GM23338 (cell line): Measurements from ENCODE around the gene GBE1. TPM values are rescaled to one million over a fixed set of nuclear protein-coding genes. Genes with fewer than 3 reads are reported as not detected.

Source experiments
- ATAC-seq: fragments of 200-7000 bp; cut with Tn5 transposase; 3 replicates; pipeline ENCODE4 v1.9.1; 2020
- DNase-seq: peaks from one replicate; pipeline ENCODE4 v3.0.0-alpha.2; 2015; ENCODE audit warnings: low spot score
- H2AFZ ChIP-seq: fragments of 200-600 bp; sonication (generic); 2 replicates; pipeline ENCODE4 v1.8.0; 2016; ENCODE audit warnings: antibody characterized with exemption, mild to moderate bottlenecking, moderate library complexity
- H3F3A ChIP-seq: fragments of 200-600 bp; sonication (generic); replicated peaks from 2 replicates; pipeline ENCODE4 v1.8.0; 2017; ENCODE audit warnings: antibody characterized with exemption, mixed run types, low read depth
- H3K27ac ChIP-seq: fragments of 200-600 bp; sonication (generic); 2 replicates; pipeline ENCODE4 v1.6.1; 2016; ENCODE audit warnings: low read depth
- H3K27me3 ChIP-seq: fragments of 200-600 bp; sonication (generic); 2 replicates; pipeline ENCODE4 v1.8.0; 2016; ENCODE audit warnings: mild to moderate bottlenecking, mixed run types, moderate library complexity; ENCODE audit not compliant: insufficient read depth
- H3K36me3 ChIP-seq: fragments of 200-600 bp; sonication (generic); 2 replicates; pipeline ENCODE4 v1.8.0; 2016; ENCODE audit warnings: mild to moderate bottlenecking; ENCODE audit not compliant: insufficient read depth
- H3K4me1 ChIP-seq: fragments of 200-600 bp; sonication (generic); 2 replicates; pipeline ENCODE4 v1.8.0; 2016; ENCODE audit warnings: mild to moderate bottlenecking, moderate library complexity; ENCODE audit not compliant: insufficient read depth
- H3K4me2 ChIP-seq: fragments of 200-600 bp; sonication (generic); 2 replicates; pipeline ENCODE4 v1.7.1; 2017; ENCODE audit warnings: mixed run types
- H3K4me3 ChIP-seq: fragments of 200-600 bp; sonication (generic); 2 replicates; pipeline ENCODE4 v1.6.1; 2016; ENCODE audit warnings: mixed run types
- H3K79me2 ChIP-seq: fragments of 200-600 bp; sonication (generic); replicated peaks from 2 replicates; pipeline ENCODE4 v1.8.0; 2017; ENCODE audit warnings: mild to moderate bottlenecking; ENCODE audit not compliant: insufficient read depth
- H3K9me2 ChIP-seq: fragments of 200-600 bp; sonication (generic); 2 replicates; pipeline ENCODE4 v1.8.0; 2017; ENCODE audit not compliant: insufficient read depth
- H4K20me1 ChIP-seq: fragments of 200-600 bp; sonication (generic); replicated peaks from 2 replicates; pipeline ENCODE4 v1.8.0; 2017; ENCODE audit warnings: mild to moderate bottlenecking; ENCODE audit not compliant: insufficient read depth
- H3K27ac Mint-ChIP-seq: 2 replicates; pipeline ENCODE4 v1.8.0; 2020; ENCODE audit warnings: inconsistent platforms, mild to moderate bottlenecking, moderate library complexity, mixed read lengths
- H3K27me3 Mint-ChIP-seq: 3 replicates; pipeline ENCODE4 v1.8.0; 2022; ENCODE audit warnings: low read depth, mild to moderate bottlenecking, moderate library complexity, mixed read lengths, inconsistent platforms; ENCODE audit not compliant: insufficient read depth, poor library complexity
- H3K36me3 Mint-ChIP-seq: 3 replicates; pipeline ENCODE4 v1.8.0; 2021; ENCODE audit warnings: low read depth, mild to moderate bottlenecking, inconsistent platforms, moderate library complexity, mixed read lengths
- H3K4me1 Mint-ChIP-seq: 3 replicates; pipeline ENCODE4 v1.8.0; 2020; ENCODE audit warnings: mild to moderate bottlenecking, inconsistent platforms, mixed read lengths
- H3K4me3 Mint-ChIP-seq: 3 replicates; pipeline ENCODE4 v1.8.0; 2021; ENCODE audit warnings: moderate library complexity, mild to moderate bottlenecking, inconsistent platforms, mixed read lengths
- H3K9me3 Mint-ChIP-seq: 3 replicates; pipeline ENCODE4 v1.8.0; 2020; ENCODE audit warnings: moderate library complexity, mild to moderate bottlenecking, inconsistent platforms, mixed read lengths
- CREB1 ChIP-seq: fragments of 250-450 bp; sonication (Bioruptor Pico); IDR thresholded peaks from 2 replicates; pipeline ENCODE4 v1.5.0; 2020; ENCODE audit warnings: low read depth, mild to moderate bottlenecking, moderate library complexity
- EZH2 ChIP-seq: fragments of 200-600 bp; sonication (generic); IDR thresholded peaks from one replicate; pipeline ENCODE4 v1.8.0; 2017; ENCODE audit warnings: antibody characterized with exemption, mild to moderate bottlenecking, low read depth; ENCODE audit not compliant: unreplicated experiment
- EZH2phosphoT487 ChIP-seq: fragments of 200-600 bp; sonication (generic); IDR thresholded peaks from one replicate; pipeline ENCODE4 v1.8.1; 2018; ENCODE audit warnings: antibody characterized with exemption; ENCODE audit not compliant: unreplicated experiment
- JUNB ChIP-seq: IDR thresholded peaks from one replicate; pipeline ENCODE4 v1.6.1; 2016; ENCODE audit warnings: antibody characterized with exemption; ENCODE audit not compliant: unreplicated experiment
- NANOG ChIP-seq: IDR thresholded peaks from 2 replicates; pipeline ENCODE4 v1.6.1; 2016; ENCODE audit warnings: antibody characterized with exemption, borderline replicate concordance
- POLR2AphosphoS5 ChIP-seq: IDR thresholded peaks from 2 replicates; pipeline ENCODE4 v1.6.1; 2016; ENCODE audit warnings: antibody characterized with exemption, low read depth
- STAT1 ChIP-seq: IDR thresholded peaks from one replicate; pipeline ENCODE4 v1.6.1; 2016; ENCODE audit warnings: antibody characterized with exemption; ENCODE audit not compliant: unreplicated experiment
- ZNF114 ChIP-seq: fragments of 250-450 bp; sonication (Bioruptor Pico); IDR thresholded peaks from 2 replicates; pipeline ENCODE4 v1.5.0; 2020; ENCODE audit warnings: mild to moderate bottlenecking, moderate library complexity
- ZNF331 ChIP-seq: fragments of 250-450 bp; sonication (Bioruptor Pico); IDR thresholded peaks from 2 replicates; pipeline ENCODE4 v1.5.0; 2020; ENCODE audit warnings: low read depth, mild to moderate bottlenecking, moderate library complexity
- polyA plus RNA-seq: library from polyadenylated mRNA; unstranded; fragments of >200 nt; fragmentation: Nextera tagmentation; extraction: Ambion mirVana; gene quantifications from 2 replicates; pipeline ENCODE4 v1.2.1, GENCODE V29; 2016
- total RNA-seq: library from RNA; depleted of rRNA; stranded (reverse); fragments of >200 nt; shearing (Covaris generic); gene quantifications from 2 replicates; pipeline ENCODE4 v1.2.3, GENCODE V29; 2014
- TF ChIP-seq, protein P1 (sequence below), 2 experiments: fragments of 200-600 bp in 1 of 2; sonication (generic) in 1 of 2; conservative IDR thresholded peaks; 2 replicates each; pipeline versions ENCODE4 v1.5.1 to v1.6.1; 2016 to 2017; ENCODE audit warnings: antibody characterized with exemption in 2 of 2, low read depth in 2 of 2, mild to moderate bottlenecking in 2 of 2, moderate library complexity in 1 of 2
- TF ChIP-seq, protein P2 (sequence below): IDR thresholded peaks from 2 replicates; pipeline ENCODE4 v1.6.1; 2016; ENCODE audit warnings: antibody characterized with exemption
- TF ChIP-seq, protein P3 (sequence below): IDR thresholded peaks from one replicate; pipeline ENCODE4 v1.6.1; 2018; ENCODE audit warnings: antibody characterized with exemption; ENCODE audit not compliant: unreplicated experiment
- TF ChIP-seq, protein P4 (sequence below): fragments of 250-450 bp; sonication (Bioruptor Pico); IDR thresholded peaks from 2 replicates; pipeline ENCODE4 v1.5.0; 2020; ENCODE audit warnings: mild to moderate bottlenecking, moderate library complexity

Gene GBE1
- total and polyA plus RNA-seq, 2 experiments from 2014 or later = 6.4 to 12.2 TPM

DNA sequence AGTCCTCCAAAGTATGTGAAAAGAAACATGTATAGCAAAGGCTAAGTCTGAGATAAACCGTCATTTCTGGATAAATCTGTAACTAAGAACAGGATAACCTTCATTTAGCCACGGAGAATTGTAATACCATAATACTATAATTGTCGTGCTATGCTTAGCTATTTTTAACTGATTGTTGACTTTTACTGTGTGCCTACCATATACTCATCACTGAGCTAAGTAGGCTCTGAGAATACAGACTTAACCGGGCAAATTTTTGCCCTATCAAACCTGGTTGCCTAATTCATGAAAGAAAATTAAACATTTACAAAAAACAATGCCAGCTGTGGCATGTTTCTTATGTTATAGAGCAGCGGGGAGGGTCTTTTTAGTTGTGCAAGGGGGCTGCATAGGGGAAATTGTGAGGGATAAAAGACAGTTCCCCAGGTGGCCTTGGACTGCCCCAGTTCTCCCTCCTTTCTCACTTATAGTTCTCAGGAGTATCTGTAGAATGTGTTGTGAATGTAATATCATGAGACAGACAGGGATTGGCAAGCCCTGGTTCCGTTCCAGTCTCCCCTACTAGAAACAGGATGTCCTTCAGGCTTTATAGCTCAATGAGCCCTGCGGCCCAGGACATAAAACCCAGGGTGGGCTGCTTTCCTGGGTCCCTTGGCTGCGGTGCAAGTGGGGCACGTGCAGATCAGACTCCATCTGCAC, 318.5 kb downstream of the GBE1 start:
- H3K9me3 Mint-ChIP-seq = no peaks in the 10 kb centered on the region
- TF ChIP-seq, protein P1, sequence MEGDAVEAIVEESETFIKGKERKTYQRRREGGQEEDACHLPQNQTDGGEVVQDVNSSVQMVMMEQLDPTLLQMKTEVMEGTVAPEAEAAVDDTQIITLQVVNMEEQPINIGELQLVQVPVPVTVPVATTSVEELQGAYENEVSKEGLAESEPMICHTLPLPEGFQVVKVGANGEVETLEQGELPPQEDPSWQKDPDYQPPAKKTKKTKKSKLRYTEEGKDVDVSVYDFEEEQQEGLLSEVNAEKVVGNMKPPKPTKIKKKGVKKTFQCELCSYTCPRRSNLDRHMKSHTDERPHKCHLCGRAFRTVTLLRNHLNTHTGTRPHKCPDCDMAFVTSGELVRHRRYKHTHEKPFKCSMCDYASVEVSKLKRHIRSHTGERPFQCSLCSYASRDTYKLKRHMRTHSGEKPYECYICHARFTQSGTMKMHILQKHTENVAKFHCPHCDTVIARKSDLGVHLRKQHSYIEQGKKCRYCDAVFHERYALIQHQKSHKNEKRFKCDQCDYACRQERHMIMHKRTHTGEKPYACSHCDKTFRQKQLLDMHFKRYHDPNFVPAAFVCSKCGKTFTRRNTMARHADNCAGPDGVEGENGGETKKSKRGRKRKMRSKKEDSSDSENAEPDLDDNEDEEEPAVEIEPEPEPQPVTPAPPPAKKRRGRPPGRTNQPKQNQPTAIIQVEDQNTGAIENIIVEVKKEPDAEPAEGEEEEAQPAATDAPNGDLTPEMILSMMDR (conservative IDR thresholded peaks at IDR 0.05; ENCODE audit: low read depth in 2 of 2) = no peak
- no peak for TF ChIP-seq ZNF114 (CRISPR knock-in tag)
- no peak for TF ChIP-seq CREB1 (CRISPR knock-in tag)
- no peak for TF ChIP-seq ZNF331 (CRISPR knock-in tag)
- TF ChIP-seq JUNB = no peak
- no peak for TF ChIP-seq EZH2
- TF ChIP-seq NANOG = no peak
- TF ChIP-seq, protein P2, sequence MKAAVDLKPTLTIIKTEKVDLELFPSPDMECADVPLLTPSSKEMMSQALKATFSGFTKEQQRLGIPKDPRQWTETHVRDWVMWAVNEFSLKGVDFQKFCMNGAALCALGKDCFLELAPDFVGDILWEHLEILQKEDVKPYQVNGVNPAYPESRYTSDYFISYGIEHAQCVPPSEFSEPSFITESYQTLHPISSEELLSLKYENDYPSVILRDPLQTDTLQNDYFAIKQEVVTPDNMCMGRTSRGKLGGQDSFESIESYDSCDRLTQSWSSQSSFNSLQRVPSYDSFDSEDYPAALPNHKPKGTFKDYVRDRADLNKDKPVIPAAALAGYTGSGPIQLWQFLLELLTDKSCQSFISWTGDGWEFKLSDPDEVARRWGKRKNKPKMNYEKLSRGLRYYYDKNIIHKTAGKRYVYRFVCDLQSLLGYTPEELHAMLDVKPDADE = no peak
- TF ChIP-seq POLR2AphosphoS5 = no peak
- TF ChIP-seq, protein P3, sequence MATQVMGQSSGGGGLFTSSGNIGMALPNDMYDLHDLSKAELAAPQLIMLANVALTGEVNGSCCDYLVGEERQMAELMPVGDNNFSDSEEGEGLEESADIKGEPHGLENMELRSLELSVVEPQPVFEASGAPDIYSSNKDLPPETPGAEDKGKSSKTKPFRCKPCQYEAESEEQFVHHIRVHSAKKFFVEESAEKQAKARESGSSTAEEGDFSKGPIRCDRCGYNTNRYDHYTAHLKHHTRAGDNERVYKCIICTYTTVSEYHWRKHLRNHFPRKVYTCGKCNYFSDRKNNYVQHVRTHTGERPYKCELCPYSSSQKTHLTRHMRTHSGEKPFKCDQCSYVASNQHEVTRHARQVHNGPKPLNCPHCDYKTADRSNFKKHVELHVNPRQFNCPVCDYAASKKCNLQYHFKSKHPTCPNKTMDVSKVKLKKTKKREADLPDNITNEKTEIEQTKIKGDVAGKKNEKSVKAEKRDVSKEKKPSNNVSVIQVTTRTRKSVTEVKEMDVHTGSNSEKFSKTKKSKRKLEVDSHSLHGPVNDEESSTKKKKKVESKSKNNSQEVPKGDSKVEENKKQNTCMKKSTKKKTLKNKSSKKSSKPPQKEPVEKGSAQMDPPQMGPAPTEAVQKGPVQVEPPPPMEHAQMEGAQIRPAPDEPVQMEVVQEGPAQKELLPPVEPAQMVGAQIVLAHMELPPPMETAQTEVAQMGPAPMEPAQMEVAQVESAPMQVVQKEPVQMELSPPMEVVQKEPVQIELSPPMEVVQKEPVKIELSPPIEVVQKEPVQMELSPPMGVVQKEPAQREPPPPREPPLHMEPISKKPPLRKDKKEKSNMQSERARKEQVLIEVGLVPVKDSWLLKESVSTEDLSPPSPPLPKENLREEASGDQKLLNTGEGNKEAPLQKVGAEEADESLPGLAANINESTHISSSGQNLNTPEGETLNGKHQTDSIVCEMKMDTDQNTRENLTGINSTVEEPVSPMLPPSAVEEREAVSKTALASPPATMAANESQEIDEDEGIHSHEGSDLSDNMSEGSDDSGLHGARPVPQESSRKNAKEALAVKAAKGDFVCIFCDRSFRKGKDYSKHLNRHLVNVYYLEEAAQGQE = no peak
- no peak for TF ChIP-seq EZH2phosphoT487
- TF ChIP-seq, protein P4, sequence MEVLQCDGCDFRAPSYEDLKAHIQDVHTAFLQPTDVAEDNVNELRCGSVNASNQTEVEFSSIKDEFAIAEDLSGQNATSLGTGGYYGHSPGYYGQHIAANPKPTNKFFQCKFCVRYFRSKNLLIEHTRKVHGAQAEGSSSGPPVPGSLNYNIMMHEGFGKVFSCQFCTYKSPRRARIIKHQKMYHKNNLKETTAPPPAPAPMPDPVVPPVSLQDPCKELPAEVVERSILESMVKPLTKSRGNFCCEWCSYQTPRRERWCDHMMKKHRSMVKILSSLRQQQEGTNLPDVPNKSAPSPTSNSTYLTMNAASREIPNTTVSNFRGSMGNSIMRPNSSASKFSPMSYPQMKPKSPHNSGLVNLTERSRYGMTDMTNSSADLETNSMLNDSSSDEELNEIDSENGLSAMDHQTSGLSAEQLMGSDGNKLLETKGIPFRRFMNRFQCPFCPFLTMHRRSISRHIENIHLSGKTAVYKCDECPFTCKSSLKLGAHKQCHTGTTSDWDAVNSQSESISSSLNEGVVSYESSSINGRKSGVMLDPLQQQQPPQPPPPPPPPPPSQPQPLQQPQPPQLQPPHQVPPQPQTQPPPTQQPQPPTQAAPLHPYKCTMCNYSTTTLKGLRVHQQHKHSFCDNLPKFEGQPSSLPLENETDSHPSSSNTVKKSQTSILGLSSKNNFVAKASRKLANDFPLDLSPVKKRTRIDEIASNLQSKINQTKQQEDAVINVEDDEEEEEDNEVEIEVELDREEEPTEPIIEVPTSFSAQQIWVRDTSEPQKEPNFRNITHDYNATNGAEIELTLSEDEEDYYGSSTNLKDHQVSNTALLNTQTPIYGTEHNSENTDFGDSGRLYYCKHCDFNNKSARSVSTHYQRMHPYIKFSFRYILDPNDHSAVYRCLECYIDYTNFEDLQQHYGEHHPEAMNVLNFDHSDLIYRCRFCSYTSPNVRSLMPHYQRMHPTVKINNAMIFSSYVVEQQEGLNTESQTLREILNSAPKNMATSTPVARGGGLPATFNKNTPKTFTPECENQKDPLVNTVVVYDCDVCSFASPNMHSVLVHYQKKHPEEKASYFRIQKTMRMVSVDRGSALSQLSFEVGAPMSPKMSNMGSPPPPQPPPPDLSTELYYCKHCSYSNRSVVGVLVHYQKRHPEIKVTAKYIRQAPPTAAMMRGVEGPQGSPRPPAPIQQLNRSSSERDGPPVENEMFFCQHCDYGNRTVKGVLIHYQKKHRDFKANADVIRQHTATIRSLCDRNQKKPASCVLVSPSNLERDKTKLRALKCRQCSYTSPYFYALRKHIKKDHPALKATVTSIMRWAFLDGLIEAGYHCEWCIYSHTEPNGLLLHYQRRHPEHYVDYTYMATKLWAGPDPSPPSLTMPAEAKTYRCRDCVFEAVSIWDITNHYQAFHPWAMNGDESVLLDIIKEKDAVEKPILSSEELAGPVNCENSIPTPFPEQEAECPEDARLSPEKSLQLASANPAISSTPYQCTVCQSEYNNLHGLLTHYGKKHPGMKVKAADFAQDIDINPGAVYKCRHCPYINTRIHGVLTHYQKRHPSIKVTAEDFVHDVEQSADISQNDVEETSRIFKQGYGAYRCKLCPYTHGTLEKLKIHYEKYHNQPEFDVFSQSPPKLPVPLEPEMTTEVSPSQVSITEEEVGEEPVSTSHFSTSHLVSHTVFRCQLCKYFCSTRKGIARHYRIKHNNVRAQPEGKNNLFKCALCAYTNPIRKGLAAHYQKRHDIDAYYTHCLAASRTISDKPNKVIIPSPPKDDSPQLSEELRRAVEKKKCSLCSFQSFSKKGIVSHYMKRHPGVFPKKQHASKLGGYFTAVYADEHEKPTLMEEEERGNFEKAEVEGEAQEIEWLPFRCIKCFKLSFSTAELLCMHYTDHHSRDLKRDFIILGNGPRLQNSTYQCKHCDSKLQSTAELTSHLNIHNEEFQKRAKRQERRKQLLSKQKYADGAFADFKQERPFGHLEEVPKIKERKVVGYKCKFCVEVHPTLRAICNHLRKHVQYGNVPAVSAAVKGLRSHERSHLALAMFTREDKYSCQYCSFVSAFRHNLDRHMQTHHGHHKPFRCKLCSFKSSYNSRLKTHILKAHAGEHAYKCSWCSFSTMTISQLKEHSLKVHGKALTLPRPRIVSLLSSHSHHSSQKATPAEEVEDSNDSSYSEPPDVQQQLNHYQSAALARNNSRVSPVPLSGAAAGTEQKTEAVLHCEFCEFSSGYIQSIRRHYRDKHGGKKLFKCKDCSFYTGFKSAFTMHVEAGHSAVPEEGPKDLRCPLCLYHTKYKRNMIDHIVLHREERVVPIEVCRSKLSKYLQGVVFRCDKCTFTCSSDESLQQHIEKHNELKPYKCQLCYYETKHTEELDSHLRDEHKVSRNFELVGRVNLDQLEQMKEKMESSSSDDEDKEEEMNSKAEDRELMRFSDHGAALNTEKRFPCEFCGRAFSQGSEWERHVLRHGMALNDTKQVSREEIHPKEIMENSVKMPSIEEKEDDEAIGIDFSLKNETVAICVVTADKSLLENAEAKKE (CRISPR knock-in tag) = no peak
- TF ChIP-seq STAT1 = no peak
- H3K36me3 Mint-ChIP-seq = no peaks in the 10 kb centered on the region
- H3K4me2 ChIP-seq = no peak overlapping the region
- no peak for DNase-seq
- no peak overlapping the region; the same call in 1 of the 2 replicates for H2AFZ ChIP-seq
- no peaks in the 10 kb centered on the region for H3K27me3 ChIP-seq
- no peaks in the 10 kb centered on the region for H3K36me3 ChIP-seq
- no peaks in the 10 kb centered on the region for H4K20me1 ChIP-seq
- H3K4me1 Mint-ChIP-seq = no peaks in the 10 kb centered on the region
- no peaks in the 10 kb centered on the region for H3K9me2 ChIP-seq
- H3K79me2 ChIP-seq = no peaks in the 10 kb centered on the region
- no peak overlapping the region for H3K4me3 ChIP-seq
- no peaks in the 10 kb centered on the region for H3K27me3 Mint-ChIP-seq
- H3K27ac Mint-ChIP-seq = no peak overlapping the region
- no peak overlapping the region for H3K4me3 Mint-ChIP-seq
- H3K4me1 ChIP-seq = no peaks in the 10 kb centered on the region
- H3K27ac ChIP-seq = no peak overlapping the region
- no peak for ATAC-seq
- H3F3A ChIP-seq = no peaks in the 10 kb centered on the region
